PC-9 (cell line): ENCODE measurements around the gene SEMA5A. TPM values are rescaled to one million over a fixed set of nuclear protein-coding genes. Genes with fewer than 3 reads are reported as not detected.

Source experiments
- BruUV-seq: library from RNA; stranded (reverse); fragments of 400-500 nt; replicated peaks from 2 replicates; lab custom pipeline; 2021; lab: Mats Ljungman, UMichigan
- CTCF ChIA-PET: fragments of 300-600 bp; sonication (Branson Sonifier 250); formaldehyde crosslinking; loops from one replicate; lab custom pipeline; 2022; ENCODE audit warnings: antibody characterized with exemption; lab: Charles Lee
- POLR2A ChIA-PET: fragments of 300-600 bp; sonication (Branson Sonifier 250); formaldehyde crosslinking; loops from one replicate; lab custom pipeline; 2022; ENCODE audit warnings: antibody characterized with exemption; ENCODE audit not compliant: unreplicated experiment; lab: Charles Lee
- DNase-seq, 2 experiments: peaks; one replicate each; pipeline versions ENCODE4 v3.0.0 to v3.0.0-alpha.2; 2015 to 2022; ENCODE audit warnings: mixed read lengths in 1 of 2
- H2AFZ ChIP-seq: fragments of 200-600 bp; sonication (generic); 2 replicates; pipeline ENCODE4 v1.8.1; 2017; ENCODE audit warnings: antibody characterized with exemption
- H3F3A ChIP-seq: fragments of 200-600 bp; sonication (generic); 2 replicates; pipeline ENCODE4 v1.8.1; 2017; ENCODE audit warnings: antibody characterized with exemption, mild to moderate bottlenecking, low read depth; ENCODE audit not compliant: insufficient read depth
- H3K27ac ChIP-seq: fragments of 200-600 bp; sonication (generic); 2 replicates; pipeline ENCODE4 v1.6.1; 2016; ENCODE audit warnings: mixed run types
- H3K27me3 ChIP-seq: fragments of 200-600 bp; sonication (generic); 2 replicates; pipeline ENCODE4 v1.6.1; 2016; ENCODE audit warnings: low read depth, mixed run types; ENCODE audit not compliant: insufficient read depth
- H3K36me3 ChIP-seq: fragments of 200-600 bp; sonication (generic); 2 replicates; pipeline ENCODE4 v1.6.1; 2016; ENCODE audit warnings: low read depth, mixed run types
- H3K4me1 ChIP-seq: fragments of 200-600 bp; sonication (generic); replicated peaks from 2 replicates; pipeline ENCODE4 v1.6.1; 2016; ENCODE audit warnings: mixed run types; ENCODE audit not compliant: insufficient read depth
- H3K4me2 ChIP-seq: fragments of 200-600 bp; sonication (generic); 2 replicates; pipeline ENCODE4 v1.6.1; 2017; ENCODE audit warnings: mixed run types
- H3K4me3 ChIP-seq: fragments of 200-600 bp; sonication (generic); 2 replicates; pipeline ENCODE4 v1.6.1; 2016; ENCODE audit warnings: mixed run types
- H3K79me2 ChIP-seq: fragments of 200-600 bp; sonication (generic); 2 replicates; pipeline ENCODE4 v1.6.1; 2017; ENCODE audit warnings: low read depth, mixed run types
- H3K9me2 ChIP-seq: fragments of 200-600 bp; sonication (generic); 2 replicates; pipeline ENCODE4 v1.8.1; 2017; ENCODE audit warnings: mild to moderate bottlenecking; ENCODE audit not compliant: insufficient read depth
- H3K9me3 ChIP-seq: fragments of 200-600 bp; sonication (generic); 2 replicates; pipeline ENCODE4 v1.8.1; 2016; ENCODE audit warnings: low read depth; ENCODE audit not compliant: insufficient read depth
- H4K20me1 ChIP-seq: fragments of 200-600 bp; sonication (generic); 2 replicates; pipeline ENCODE4 v1.8.1; 2017; ENCODE audit not compliant: insufficient read depth
- CTCF ChIP-seq: fragments of 200-600 bp; sonication (generic); conservative IDR thresholded peaks from 2 replicates; pipeline ENCODE4 v1.6.1; 2017; ENCODE audit warnings: mixed run types, antibody characterized with exemption, mild to moderate bottlenecking, moderate library complexity
- EZH2 ChIP-seq: fragments of 200-600 bp; sonication (generic); IDR thresholded peaks from 2 replicates; pipeline ENCODE4 v1.8.0; 2017; ENCODE audit warnings: antibody characterized with exemption, low read depth
- intact Hi-C: fragments of 100-400 bp; cut with micrococcal nuclease; formaldehyde crosslinking; loops from one replicate; pipeline ENCODE4 v1.10.0; 2022; ENCODE audit not compliant: unreplicated experiment
- total RNA-seq: library from RNA; stranded (reverse); gene quantifications from 2 replicates; pipeline ENCODE4 v1.2.3, GENCODE V29; 2021

The SEMA5A gene
- total RNA-seq, 1 experiment from 2014 or later = not detected

- intact Hi-C loops = no loop called here
- Histone ChIP-seq H3K4me3 (no peak overlapping the region), H3K27me3 (no peaks in the 10 kb centered on the region), H3K79me2 (no peaks in the 10 kb centered on the region), H3K27ac (0 out of 2 replicates have a peak overlapping the region, but pooled peaks have one; percentile 3), H3F3A (no peaks in the 10 kb centered on the region; the same call in 1 of the 2 replicates), H2AFZ (no peak overlapping the region), H3K9me3 (no peaks in the 10 kb centered on the region), H4K20me1 (no peaks in the 10 kb centered on the region), H3K4me2 (peak overlapping the region; percentile 20), H3K9me2 (no peaks in the 10 kb centered on the region), H3K36me3 (no peaks in the 10 kb centered on the region), H3K4me1 (peaks cover 22% of the 10 kb centered on the region)
- no peak for DNase-seq
- no TSS peak for BruUV-seq
- TF ChIP-seq EZH2 (no peak), CTCF (no peak)
- ChIA-PET CTCF (no interaction called here), POLR2A (no interaction called here)
Observed at GRCh38 chr5:9439531-9440292, 106.2 kb downstream of the SEMA5A start.

DNA sequence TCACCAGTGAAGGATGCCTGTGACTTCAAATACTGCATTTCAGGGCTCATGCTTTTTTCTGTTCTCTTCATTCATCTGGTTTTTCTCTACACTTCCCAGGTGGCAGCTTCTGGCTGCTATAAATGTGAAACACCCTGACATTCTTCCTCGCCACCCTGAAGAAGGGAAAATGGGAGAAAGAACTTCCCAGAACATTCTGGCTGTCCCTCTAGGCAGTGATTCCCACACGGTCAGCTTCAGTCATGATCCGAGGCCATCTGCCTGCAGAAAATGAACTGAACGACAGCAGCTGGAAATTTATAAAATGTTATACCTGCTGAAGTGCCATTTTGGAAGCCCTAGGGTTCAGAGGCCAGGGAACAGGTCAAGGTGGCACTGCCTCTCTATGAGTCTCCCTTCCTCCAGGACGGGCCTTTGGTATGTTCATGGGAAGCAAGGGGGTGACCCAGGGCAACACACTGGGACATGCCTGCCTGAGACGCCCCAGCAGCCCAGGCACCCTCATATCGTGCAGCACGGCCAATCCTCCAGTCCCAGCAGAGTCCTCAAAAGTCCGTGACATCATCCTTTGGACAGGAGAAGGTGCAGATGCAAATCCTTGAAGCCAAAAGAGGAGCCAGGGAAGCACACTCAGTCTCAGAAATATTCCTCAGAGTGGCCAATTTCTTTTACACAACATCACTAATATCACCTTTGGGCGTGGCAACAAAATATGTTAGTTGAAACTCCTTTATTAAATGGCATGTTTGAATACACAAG, 107.1 kb downstream of the SEMA5A start:
- Histone ChIP-seq H4K20me1 (no peaks in the 10 kb centered on the region), H3F3A (no peaks in the 10 kb centered on the region; the same call in 1 of the 2 replicates), H3K27ac (no peak overlapping the region), H3K9me3 (no peaks in the 10 kb centered on the region), H3K27me3 (no peaks in the 10 kb centered on the region), H2AFZ (no peak overlapping the region), H3K4me1 (peaks cover 22% of the 10 kb centered on the region), H3K4me2 (no peak overlapping the region), H3K9me2 (no peaks in the 10 kb centered on the region), H3K4me3 (no peak overlapping the region), H3K79me2 (no peaks in the 10 kb centered on the region), H3K36me3 (no peaks in the 10 kb centered on the region)
- ChIA-PET POLR2A (no interaction called here), CTCF (no interaction called here)
- intact Hi-C loops = no loop called here
- no TSS peak for BruUV-seq
- no peak for TF ChIP-seq CTCF
- TF ChIP-seq EZH2 = no peak
- DNase-seq = no peak

- DNase-seq = peak in 1 of 2 experiments; percentile 18
- Histone ChIP-seq H3K4me3 (no peak overlapping the region), H3K9me2 (no peaks in the 10 kb centered on the region), H3K27ac (no peak overlapping the region), H3K4me1 (peaks cover 22% of the 10 kb centered on the region), H3K79me2 (no peaks in the 10 kb centered on the region), H3K9me3 (no peaks in the 10 kb centered on the region), H3K4me2 (no peak overlapping the region), H3F3A (no peaks in the 10 kb centered on the region; the same call in 1 of the 2 replicates), H4K20me1 (no peaks in the 10 kb centered on the region), H3K27me3 (no peaks in the 10 kb centered on the region), H3K36me3 (no peaks in the 10 kb centered on the region), H2AFZ (no peak overlapping the region)
- BruUV-seq = no TSS peak
- intact Hi-C loops = no loop called here
- CTCF ChIA-PET = no interaction called here
- no peak for TF ChIP-seq CTCF
- TF ChIP-seq EZH2 = no peak
- POLR2A ChIA-PET = no interaction called here
Observed at GRCh38 chr5:9437741-9438240, 108.1 kb downstream of the SEMA5A start.
